Psoas muscle (tissue), 8 donors: ENCODE results near the gene RPS2. TPM values are rescaled to one million over a fixed set of nuclear protein-coding genes. Genes with fewer than 3 reads are reported as not detected.

ENCODE experiments used
- ATAC-seq, 4 donors: fragments of 200-7000 bp; cut with Tn5 transposase; one replicate each; pipeline ENCODE4 v1.9.1; 2020; ENCODE audit warnings: moderate library complexity in 3 of 4, mild to moderate bottlenecking in 2 of 4
- DNase-seq, 2 donors: peaks; one replicate each; pipeline ENCODE4 v3.0.0-alpha.2; 2020
- H3K27ac ChIP-seq: fragments of 200-600 bp; one replicate; pipeline ENCODE4 v1.8.0; 2022
- H3K27me3 ChIP-seq, 3 donors: fragments of 200-600 bp in 1 of 3; one replicate each; pipeline versions ENCODE4 v1.6.1 to v1.8.0; 2013 to 2022; ENCODE audit warnings: low read length in 2 of 3, mild to moderate bottlenecking in 2 of 3, moderate library complexity in 1 of 3; ENCODE audit not compliant: insufficient read depth in 3 of 3
- H3K36me3 ChIP-seq, 2 donors: fragments of 200-600 bp in 1 of 2; one replicate each; pipeline versions ENCODE4 v1.6.1 to v1.8.0; 2013 to 2022; ENCODE audit warnings: low read depth in 1 of 2, mild to moderate bottlenecking in 1 of 2, moderate library complexity in 1 of 2; ENCODE audit not compliant: insufficient read depth in 1 of 2
- H3K4me1 ChIP-seq: fragments of 200-600 bp; one replicate; pipeline ENCODE4 v1.8.0; 2022
- H3K4me3 ChIP-seq: fragments of 200-600 bp; one replicate; pipeline ENCODE4 v1.8.0; 2022; ENCODE audit warnings: mild to moderate bottlenecking
- H3K9me3 ChIP-seq: fragments of 200-600 bp; one replicate; pipeline ENCODE4 v1.8.0; 2022
- WGBS, 3 donors: extraction: QIAGEN DNeasy Blood & Tissue Kit; methylation state at CpG; one replicate each; pipeline versions ENCODE4 v1.1.6 to v1.1.7; 2013; 5-methylcytosine and 5-hydroxymethylcytosine counted together
- intact Hi-C, 2 donors: fragments of 100-400 bp; cut with DNase I; formaldehyde crosslinking; loops; one replicate each; pipeline versions ENCODE4 v1.11.0 to v1.14.2; 2022
- polyA plus RNA-seq, 3 donors: library from polyadenylated mRNA; stranded (reverse); fragments of 200-250 nt; gene quantifications; one replicate each; pipeline ENCODE4 v1.2.3, GENCODE V29; 2013
- total RNA-seq, 4 donors: library from RNA; stranded (reverse); fragmentation: NEBNext Ultra II Directional in 2 of 4; extraction: Animal tissue kit (Norgen Biotek cat#: 25700) in 2 of 4; gene quantifications; one replicate each; pipeline versions ENCODE4 v1.2.1 to v1.2.4, GENCODE V29; 2021 to 2023
- TF ChIP-seq, protein P1 (sequence below): fragments of 200-600 bp; IDR thresholded peaks from one replicate; pipeline ENCODE4 v1.8.0; 2022; ENCODE audit warnings: antibody characterized with exemption
- donor health status: healthy with polysubstance abuse.
- donor health status: DM: no; HTN: no; CAD: no; lungs with moderate emphysema.
- donor health status: Bipolar disorder and iron deficiency.
- donor health status: healthy.
- donor health status: DM: yes; HTN: yes; CAD: no.
- donor health status: DM: no; HTN: no; CAD: no.
- donor health status: DM: no; HTN: no; CAD: no.
- donor health status: DM: yes; HTN: yes; CAD: no.

RPS2 gene
- total and polyA plus RNA-seq, 7 donors: 1,044 to 3,940 (median 1,902) TPM

DNA sequence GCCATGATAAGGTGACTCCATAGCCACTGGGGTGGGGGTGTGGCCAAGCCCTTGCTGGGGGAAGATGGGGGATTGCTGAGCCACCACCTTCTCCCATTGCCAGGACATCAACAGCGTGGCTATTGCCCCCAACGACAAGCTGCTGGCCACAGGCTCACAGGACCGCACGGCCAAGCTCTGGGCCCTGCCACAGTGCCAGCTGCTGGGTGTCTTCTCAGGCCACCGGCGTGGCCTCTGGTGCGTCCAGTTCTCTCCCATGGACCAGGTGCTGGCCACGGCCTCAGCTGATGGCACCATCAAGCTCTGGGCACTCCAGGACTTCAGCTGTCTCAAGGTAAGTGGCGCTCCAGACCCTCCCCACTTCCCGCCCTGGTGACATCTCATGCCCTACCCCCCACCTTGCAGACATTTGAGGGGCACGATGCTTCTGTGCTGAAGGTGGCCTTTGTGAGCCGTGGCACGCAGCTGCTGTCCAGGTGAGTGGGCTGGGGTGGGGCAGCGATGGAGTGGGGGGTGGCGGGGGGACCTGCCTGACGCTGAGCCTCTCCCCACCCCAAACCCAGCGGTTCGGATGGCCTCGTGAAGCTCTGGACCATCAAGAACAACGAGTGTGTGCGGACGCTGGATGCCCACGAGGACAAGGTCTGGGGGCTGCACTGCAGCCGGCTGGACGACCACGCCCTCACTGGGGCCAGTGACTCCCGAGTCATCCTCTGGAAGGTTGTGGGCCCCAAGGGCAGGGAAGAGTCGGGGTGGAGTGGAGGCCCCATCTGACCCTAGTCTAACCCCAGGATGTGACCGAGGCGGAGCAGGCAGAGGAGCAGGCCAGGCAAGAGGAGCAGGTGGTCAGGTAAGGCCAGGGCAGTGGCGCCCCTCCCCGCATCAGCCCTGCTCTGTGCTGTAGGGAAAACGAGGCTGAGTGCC lies 12.6 kb upstream of the RPS2 start:
- ATAC-seq (no peak), DNase-seq (no peak)
- H3K9me3 ChIP-seq: no peaks in the 10 kb centered on the region
- H3K4me3 ChIP-seq: no peak overlapping the region
- H3K27me3 ChIP-seq: no peaks in the 10 kb centered on the region
- WGBS, 3 donors: 87 to 91% (median 91%) methylated on average over 32 to 33 of the region's 33 CpGs
- peaks cover 25% of the 10 kb centered on the region for H3K4me1 ChIP-seq
- intact Hi-C loops: no loop called here
- peaks cover 8 to 53% of the 10 kb centered on the region in 2 donors for H3K36me3 ChIP-seq
- TF ChIP-seq, protein P1, sequence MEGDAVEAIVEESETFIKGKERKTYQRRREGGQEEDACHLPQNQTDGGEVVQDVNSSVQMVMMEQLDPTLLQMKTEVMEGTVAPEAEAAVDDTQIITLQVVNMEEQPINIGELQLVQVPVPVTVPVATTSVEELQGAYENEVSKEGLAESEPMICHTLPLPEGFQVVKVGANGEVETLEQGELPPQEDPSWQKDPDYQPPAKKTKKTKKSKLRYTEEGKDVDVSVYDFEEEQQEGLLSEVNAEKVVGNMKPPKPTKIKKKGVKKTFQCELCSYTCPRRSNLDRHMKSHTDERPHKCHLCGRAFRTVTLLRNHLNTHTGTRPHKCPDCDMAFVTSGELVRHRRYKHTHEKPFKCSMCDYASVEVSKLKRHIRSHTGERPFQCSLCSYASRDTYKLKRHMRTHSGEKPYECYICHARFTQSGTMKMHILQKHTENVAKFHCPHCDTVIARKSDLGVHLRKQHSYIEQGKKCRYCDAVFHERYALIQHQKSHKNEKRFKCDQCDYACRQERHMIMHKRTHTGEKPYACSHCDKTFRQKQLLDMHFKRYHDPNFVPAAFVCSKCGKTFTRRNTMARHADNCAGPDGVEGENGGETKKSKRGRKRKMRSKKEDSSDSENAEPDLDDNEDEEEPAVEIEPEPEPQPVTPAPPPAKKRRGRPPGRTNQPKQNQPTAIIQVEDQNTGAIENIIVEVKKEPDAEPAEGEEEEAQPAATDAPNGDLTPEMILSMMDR: no peak
- H3K27ac ChIP-seq: no peak overlapping the region

DNA sequence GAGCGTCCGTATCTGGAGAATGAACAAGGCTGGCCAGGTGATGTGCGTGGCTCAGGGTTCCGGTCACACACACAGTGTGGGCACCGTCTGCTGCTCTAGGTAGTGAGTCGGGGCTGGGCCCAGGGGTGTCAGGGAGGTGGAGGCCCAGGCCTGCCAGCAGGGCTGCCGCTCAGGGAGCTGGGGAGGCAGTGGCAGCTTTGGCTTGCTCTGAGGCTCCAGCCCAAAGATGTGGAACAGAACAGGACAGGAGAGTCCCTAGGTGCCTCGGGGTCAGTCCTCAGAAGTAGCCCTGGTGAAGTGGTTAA lies 11.5 kb upstream of the RPS2 start:
- Histone ChIP-seq H3K27ac (no peak overlapping the region), H3K4me1 (peaks cover 26% of the 10 kb centered on the region), H3K27me3 (no peaks in the 10 kb centered on the region), H3K4me3 (no peak overlapping the region), H3K9me3 (no peaks in the 10 kb centered on the region), H3K36me3 (peaks cover 8 to 53% of the 10 kb centered on the region in 2 donors)
- DNase-seq: no peak
- TF ChIP-seq, protein P1: no peak
- intact Hi-C loops: no loop called here
- no peak for ATAC-seq
- WGBS, 3 donors: 95 to 96% (median 96%) methylated on average over 8 of the region's 8 CpGs

DNA sequence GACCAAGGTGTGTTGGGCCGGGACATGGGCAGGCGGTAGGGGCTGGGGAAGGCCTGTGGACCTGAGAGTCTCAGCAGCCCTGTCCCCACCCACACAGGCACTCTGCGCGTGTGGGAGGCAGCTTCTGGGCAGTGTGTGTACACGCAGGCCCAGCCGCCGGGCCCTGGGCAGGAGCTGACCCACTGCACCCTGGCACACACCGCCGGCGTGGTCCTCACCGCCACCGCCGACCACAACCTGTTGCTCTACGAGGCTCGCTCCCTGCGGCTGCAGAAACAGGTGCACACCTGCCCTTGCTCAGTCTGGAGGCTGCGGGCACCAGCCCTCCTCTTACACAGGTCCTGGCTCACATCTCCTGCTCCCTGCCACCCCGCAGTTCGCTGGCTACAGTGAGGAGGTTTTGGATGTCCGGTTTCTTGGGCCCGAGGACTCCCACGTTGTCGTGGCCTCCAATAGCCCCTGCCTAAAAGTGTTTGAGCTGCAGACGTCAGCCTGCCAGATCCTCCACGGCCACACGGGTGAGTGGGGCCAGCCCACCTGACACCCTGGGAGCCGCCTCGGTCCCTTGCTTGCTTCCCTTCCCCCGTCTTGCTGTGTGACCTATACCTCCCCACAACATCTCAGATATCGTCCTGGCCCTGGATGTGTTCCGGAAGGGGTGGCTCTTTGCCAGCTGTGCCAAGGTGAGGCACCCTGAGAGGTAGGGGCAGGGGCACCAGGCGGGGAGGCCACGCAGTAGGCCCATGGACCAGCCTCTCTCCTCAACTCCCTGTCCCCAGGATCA lies 11.0 kb upstream of the RPS2 start:
- Histone ChIP-seq H3K27ac (no peak overlapping the region), H3K4me3 (no peak overlapping the region), H3K9me3 (no peaks in the 10 kb centered on the region), H3K4me1 (peaks cover 28% of the 10 kb centered on the region), H3K36me3 (peaks cover 8 to 53% of the 10 kb centered on the region in 2 donors), H3K27me3 (no peaks in the 10 kb centered on the region)
- intact Hi-C loops: no loop called here
- TF ChIP-seq, protein P1: no peak
- DNase-seq (peak in 1 of 2 donors; percentile 9), ATAC-seq (no peak)
- 90 to 93% (median 90%) methylated on average over 32 to 33 of the region's 33 CpGs for WGBS, 3 donors

DNA sequence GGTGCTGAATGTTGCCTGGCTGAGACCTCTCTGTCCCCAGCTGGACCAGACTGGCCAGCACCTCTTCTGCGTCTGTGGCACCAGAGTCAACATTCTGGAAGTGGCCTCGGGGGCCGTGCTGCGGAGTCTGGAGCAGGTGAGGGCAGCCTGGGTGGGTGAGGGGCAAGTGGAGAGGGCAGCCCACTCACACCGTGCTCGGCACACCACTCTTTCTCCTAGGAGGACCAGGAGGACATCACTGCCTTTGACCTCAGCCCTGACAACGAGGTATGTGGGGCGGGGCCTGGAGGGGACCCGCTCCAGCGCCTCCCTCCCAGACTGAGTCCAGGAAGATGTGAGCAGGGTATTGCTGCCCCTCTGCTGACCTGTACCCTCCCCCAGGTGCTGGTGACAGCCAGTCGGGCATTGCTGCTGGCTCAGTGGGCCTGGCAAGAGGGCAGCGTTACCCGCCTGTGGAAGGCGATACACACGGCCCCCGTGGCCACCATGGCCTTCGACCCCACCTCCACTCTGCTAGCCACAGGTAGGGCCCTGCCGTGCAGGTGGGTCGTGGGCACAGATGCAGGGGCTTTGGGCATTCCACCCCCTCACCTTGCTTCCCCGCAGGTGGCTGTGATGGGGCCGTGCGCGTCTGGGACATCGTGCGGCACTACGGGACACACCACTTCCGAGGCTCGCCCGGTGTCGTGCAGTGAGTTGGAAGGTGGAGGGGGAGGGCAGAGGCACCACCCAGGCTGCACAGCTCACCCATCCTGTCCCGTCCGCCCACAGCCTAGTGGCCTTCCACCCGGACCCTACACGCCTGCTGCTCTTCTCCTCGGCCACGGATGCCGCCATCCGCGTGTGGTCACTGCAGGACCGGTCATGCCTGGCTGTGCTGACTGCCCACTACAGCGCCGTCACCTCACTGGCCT lies 9.8 kb upstream of the RPS2 start:
- intact Hi-C loops: no loop called here
- H3K9me3 ChIP-seq: no peaks in the 10 kb centered on the region
- ATAC-seq (no peak), DNase-seq (no peak)
- H3K27me3 ChIP-seq: no peaks in the 10 kb centered on the region
- H3K36me3 ChIP-seq: peaks cover 8 to 53% of the 10 kb centered on the region in 2 donors
- H3K4me1 ChIP-seq: peaks cover 20% of the 10 kb centered on the region
- WGBS, 3 donors: 90 to 92% (median 92%) methylated on average over 40 to 42 of the region's 42 CpGs
- no peak overlapping the region for H3K4me3 ChIP-seq
- TF ChIP-seq, protein P1: no peak
- H3K27ac ChIP-seq: no peak overlapping the region
